GM21515 (cell line): ENCODE results near the gene TBC1D32.
"Not testable (repeated sequence)": the region's sequence is repeated elsewhere in the genome, so short reads cannot be mapped to it uniquely, and the experiment has no call there.

Source experiments
- ATAC-seq: cut with Tn5 transposase; IDR thresholded peaks from one replicate; pipeline ENCODE4 v1.9.1; 2021; ENCODE audit not compliant: unreplicated experiment

Gene TBC1D32

DNA sequence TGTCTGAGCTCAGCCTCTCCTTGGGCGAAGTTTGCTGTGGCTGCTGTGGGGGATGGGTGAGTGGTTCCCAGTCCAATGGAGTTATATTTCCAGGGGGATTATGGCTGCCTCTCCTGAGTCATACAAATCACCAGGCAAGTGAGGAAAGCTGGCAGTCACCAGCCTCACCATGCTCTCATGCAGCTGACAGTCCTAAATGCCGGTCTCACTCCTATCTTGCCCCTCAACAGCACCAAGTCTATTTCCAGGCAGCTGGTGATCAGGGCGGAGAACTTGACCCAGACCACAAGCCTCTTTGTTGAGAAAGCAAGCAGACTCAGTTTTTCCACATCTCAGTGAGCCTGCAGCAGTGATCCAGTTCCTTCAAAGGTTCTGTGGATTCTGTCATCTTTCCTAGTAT, 98.9 kb downstream of the TBC1D32 start:
- ATAC-seq, result no peak

DNA sequence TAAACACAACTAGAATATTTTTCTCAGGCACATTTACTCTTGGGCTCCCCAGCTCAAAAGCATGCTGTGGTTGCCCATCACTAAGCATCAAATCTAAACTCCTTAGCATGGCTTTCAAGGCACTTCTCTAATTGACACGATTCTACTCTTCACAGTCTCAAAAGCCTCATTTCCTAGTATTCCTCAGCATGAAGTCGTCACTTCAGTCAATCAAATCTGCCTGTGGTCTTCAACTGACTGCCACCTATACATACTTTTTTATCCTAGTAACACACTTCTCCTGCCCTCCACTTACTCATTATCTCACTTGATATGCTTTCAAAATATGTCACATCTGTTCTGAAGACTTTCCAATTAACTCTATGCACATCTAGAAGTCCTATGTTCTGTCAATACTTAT, 110.3 kb downstream of the TBC1D32 start:
- ATAC-seq, result no peak

DNA sequence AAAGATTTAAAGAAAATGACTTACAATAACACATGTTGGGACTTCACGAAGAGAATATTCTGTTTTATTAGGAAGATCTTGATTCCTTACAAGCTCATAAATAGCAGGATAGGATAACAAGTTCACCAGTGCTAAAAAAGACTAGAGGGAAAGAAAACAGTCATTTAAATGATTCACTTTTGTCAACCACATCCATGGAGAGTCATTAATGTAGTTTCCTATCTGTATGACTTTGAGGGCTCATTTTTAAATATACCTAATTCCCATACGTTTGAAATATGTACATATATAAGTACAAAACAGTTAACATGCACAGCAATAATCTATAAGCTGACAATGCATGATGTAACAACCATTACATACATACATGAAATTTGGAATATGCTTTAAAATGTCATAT, 111.1 kb downstream of the TBC1D32 start:
- no peak for ATAC-seq

DNA sequence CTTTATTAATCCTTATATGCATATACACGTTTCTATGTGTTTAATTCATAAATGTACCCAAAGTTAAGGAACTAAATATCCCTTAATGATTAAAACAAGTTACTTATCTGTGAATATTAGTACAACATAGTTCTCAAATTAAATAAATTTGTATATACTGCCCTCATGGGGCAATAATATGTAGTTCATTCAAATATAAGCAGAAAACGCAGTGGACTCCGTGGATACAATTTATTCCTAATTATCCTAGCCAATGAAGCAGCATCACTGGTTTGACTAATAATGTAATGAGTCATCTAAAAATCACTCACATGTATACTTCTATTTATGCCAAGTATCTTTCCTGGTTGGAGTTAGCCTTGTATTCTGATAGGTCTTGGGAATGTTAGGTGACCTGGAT, 111.6 kb downstream of the TBC1D32 start:
- no peak for ATAC-seq

DNA sequence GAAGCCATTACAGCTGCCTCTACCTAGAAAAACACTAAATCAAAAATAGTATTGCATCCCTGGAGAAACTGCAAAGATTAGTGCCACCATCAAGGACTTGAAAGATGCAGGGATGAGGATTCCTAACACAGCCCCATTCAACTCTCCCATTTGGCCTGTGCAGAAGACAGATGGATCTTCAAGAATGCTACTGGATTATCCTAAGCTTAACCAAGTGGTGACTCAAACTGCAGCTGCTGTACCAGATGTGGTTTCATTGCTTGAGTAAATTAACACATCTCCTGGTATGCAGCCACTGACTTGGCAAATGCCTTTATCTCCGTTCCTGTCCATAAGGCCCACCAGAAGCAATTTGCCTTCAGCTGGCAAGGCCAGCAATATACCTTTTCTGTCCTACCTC, 117.4 kb downstream of the TBC1D32 start:
- ATAC-seq, result no peak

DNA sequence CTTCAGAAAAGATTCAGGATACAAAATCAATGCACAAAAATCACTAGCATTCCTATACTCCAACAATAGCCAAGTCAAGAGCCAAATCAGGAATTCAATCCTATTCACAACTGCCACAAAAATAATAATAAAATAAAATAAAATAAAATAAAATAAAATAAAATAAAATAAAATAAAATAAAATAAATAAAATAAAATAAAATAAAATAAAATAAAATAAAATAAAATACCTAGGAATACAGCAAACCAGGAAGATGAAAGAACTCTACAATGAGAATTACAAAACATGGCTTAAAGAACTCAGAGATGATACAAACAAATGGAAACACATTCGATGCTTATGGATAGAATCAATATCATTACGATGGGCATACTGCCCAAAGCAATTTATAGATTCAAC, 120.9 kb downstream of the TBC1D32 start:
- not testable (repeated sequence) for ATAC-seq

DNA sequence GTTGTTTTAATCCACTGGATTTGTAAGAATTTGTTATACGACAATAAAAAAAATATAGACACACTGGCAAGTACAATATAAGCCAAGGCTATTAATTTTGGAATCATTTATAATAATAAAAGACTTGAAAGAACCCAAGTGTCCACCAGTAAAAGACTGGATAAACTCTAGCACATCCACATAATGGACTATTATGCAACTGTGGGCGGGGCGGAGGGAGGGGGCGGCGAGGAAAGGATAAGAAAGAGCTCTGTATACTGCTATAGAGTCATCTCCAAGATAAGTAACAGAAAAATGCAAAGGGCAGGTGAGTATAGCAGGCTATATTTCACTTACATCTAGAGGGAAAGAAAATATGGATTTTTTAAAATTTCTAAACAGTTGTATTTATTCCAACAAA, 123.3 kb downstream of the TBC1D32 start:
- no peak for ATAC-seq

DNA sequence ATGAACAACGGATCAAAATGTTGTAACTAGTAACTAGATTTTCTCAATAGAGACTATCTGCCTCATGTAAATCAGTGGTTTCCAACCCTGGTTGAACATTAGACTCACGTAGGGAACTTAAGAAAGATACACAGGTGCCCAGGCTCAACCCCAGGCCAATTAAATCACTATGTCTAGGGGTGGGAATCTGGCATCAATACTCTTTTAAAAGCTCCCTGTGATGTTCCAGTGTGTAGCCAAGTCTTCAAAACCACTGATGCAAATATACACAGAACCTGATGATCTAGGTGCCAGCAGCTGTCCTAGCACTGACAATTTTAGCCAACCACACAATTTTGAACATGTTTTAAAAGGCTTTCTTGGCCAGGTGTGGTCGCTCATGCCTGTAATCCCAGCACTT, 128.7 kb downstream of the TBC1D32 start:
- no peak for ATAC-seq

DNA sequence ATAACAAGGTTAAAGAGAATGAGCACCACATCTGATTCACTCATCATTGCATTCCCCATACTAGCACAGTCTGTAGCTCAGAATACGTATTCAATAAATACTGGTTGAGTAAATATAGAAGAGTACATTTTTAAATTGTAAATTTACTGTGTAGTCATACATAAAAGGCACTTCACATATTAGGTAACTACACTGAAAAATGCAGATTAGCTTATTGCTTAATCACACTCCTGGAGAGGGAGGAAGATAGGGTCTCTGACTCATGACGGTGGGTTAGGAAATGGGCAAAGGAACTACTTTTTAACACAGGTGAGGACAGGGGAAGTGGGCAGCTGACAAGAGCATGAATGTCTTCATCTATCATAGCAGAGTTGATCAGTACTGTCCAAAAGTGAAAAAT, 133.2 kb downstream of the TBC1D32 start:
- no peak for ATAC-seq

DNA sequence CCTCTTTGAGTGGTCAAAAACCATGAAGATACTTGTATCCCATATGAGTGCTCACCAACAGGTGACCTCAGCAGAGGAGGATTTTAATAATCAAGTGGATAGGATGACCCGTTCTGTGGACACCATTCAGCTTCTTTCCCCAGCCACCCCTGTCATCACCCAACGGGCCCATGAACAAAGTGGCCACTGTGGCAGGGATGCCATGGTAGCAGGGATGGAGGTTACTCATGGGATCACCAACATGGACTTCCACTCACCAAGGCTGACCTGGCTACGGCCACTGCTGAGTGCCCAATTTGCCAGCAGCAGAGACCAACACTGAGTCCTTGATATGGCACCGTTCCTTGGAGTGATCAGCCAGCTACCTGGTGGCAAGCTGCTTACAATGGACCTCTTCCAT, 138.2 kb downstream of the TBC1D32 start:
- ATAC-seq, result not testable (repeated sequence)

DNA sequence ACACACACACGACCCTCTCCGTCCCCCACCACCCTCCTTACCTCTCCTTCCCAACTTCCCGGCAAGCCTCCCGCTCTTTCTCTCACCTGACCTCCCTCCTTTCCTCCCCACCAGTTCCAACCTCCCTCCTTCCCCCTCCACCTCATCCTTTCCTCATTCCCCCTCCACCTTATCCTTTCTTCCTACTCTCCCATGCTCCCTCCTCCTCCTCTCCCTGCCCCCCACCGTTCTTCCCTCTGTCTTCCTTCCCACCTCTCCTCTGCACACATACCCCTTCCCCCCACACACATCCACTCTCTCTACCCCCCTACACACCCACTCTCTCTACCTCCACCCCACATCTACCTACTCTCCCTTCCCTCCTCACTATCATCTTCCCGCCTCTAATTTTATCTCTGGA, 144.2 kb downstream of the TBC1D32 start:
- ATAC-seq, result no peak

DNA sequence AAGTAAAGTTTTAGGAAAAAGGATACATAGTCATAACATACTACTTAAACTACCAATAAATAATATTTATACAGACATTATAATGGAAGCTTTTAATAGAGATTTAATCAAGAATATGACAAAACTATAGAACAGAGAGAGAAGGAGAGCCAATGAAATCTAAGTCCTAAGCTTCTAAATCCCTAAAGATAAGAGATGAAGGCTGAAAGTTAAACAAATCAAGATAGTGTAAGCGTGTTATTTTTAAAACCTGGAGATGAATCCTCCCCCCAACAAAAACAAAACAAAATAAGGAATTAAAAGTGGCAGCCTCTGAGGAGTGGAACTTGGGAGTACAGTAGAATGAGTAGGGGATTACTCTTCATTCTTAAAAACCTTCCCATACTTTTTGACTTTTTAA, 145.9 kb downstream of the TBC1D32 start:
- ATAC-seq, result no peak

DNA sequence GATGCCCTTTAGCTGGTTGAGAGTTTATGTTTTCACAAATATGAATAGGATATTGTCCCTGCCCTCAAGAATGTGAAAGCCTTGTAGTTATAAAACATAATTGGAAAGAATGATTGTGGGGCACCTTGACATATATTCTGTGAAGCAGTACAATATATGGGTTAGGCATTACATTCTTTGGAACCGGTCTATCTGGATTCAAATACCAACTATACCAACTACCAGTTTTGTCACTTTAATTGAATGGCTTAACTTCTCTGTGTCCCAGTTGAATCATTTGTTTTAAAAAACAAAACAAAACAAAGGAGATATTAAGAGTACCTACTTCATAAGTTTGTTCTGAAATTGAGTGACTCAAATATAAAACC, 146.5 kb downstream of the TBC1D32 start:
- no peak for ATAC-seq

DNA sequence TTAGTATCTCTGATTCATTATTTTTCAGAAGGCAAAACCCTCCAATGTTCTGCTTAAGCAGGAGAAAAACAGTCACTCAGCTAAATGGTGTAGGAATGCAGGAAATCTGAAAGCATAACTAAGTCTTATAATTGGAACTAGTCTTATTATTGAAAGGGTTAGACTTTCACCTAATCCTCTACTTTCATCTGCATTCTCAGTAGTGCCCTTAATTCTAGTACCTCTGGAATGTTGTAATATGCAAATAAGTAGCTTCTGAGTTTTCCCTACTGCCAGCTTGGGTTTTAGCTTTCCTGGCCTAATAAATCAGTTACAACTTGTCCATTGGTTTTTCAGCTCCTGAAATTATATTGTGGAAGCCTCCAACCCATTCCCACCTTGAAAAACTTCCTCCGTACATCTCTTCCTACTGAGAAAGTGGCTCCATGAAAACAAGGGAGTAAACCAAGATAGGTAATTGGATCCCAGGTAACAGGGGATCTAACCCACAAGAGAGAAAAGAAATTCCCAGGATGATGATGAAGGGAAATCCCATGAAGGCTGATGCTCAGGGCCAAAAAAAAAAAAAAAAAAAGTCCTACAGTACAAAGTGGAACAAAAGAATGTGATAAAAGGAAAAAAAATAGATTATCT, 147.0 kb downstream of the TBC1D32 start:
- no peak for ATAC-seq

DNA sequence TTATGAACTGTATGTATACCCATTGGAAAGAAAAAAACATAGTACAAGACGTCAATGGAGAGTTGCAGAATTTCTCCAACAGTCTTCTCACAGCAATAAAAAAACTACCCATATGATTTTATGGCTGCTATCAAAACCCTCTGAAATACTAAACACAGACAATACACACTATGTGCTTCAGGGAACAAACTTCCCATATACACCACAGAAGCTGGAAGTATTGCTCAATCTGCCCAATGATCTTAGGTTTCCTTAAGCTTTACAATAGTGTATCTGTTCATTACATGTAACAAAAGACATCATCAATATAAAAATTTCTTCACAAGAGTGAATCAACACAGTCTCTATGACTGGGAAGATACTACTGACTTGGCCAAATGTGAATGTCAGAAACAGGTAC, 150.5 kb downstream of the TBC1D32 start:
- ATAC-seq, result no peak

DNA sequence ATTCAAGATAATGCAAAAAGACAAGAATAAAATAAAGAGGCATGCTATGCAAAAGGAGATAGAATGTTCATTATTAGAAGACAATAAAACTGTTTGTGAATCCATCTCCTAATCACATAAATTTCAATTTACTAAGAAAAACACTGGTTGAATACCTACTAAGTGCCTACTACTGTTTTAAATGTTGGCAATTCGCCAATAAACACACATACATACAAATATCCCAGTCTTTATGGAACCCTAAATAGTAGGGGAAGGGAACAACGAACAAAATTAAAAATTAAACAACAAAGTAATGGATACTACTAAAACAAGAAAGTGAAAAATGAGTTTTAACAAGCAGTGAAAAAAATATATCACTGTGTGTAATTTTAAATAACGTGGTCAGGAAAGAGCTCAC, 158.5 kb downstream of the TBC1D32 start:
- ATAC-seq, result no peak

DNA sequence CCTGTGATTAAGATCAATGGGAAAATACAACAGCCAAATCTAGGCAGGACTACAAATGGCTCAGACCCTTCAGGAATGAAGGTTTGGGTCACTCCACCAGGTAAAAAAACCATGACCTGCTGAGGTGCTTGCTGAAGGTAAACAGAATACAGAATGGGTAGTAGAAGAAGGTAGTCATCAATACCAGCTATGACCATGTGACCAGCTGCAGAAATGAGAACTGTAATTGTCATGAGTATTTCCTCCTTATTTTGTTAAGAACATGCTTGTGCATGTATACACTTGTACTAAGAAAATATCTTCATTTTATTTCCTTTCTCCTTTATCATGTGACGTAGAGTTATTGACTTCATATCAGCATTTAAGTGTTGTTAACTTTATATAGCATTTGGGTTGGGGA, 161.8 kb downstream of the TBC1D32 start:
- ATAC-seq, result not testable (repeated sequence)

DNA sequence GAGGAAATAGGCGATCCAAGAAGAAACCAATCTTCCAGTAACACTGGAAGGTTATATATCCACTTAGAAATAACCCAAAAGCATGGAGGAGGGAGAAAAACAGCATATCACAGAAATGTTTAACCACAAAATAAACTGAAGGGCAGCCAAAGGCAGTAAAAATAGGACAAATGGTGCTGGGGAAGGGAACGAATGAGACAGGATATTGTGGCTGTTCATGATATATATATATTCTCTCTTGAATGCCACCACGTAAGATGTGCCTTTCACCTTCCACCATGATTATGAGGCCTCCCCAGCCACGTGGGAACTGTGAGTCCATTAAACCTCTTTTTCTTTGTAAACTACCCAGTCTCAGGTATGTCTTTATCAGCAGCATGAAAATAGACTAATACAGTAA, 162.4 kb downstream of the TBC1D32 start:
- ATAC-seq, result no peak

DNA sequence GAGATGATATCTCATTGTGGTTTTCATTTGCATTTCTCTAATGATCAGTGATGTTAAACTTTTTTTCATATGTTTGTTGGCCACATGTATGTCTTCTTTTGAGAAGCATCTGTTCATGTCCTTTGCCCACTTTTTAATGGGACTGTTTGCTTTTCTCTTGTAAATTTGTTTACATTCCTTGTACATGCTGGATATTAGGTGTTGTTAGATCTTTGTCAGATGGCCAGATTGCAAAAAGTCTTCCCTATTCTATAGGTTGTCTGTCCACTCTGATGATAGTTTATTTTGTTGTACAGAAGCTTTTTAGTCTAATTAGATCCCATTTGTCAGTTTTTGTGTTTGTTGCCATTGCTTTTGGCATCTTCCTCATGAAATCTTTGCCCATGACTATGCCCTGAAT, 172.4 kb downstream of the TBC1D32 start:
- ATAC-seq, result no peak

DNA sequence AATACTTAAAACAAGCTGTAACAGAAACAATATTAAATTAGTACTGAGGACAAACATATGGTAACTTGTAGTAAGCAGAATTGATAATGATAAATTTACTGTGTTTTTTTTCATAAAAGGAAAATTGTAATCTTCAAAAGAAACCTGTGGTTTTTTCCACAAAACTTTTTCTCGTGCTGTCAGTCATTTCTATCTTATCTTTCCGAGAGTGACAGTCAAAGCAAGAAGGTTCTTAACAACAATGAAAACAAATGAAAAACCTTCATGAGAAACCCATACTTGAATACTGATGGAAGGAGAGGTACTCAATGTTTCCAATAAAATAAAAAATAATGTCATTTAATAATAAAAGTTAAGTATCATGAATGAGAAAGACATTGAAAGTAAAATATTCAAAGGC, 174.0 kb downstream of the TBC1D32 start:
- no peak for ATAC-seq

DNA sequence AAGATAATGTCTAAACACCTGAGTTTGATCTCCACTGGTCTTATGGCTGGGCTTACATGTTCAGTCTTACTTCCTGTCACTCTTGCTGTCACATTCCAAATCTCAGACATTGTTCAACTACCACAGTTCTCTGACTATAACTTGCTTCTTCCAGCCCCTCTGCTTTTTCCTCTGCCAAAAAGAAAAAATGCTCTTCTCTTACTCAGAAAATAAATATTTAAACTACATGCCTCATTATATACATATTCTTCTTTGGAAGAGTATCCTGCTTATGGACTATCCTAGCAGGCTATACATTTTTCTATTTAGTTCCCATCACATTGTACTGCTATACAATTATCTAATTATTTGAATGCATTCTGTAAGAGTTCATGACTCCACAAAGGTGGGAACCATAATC, 175.4 kb downstream of the TBC1D32 start:
- ATAC-seq, result no peak

DNA sequence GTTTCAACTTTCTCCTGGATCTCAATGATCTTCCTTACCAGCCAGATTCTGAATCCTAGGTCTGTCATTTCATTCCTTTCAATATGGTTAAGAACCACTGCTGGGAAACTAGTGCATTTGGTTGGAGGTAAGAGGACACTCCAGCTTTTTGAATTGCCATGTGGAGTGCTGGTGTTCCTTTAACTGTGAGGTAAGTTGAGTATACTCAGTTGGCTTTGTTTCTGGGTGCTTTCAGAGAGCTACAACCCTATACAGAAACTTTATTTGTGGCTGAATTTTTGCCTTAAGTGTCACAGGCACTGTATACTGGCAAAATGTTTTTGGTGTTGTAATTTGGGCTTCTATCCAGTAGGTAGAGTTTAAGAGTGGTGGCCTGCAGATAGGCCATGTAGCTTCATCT, 175.8 kb downstream of the TBC1D32 start:
- ATAC-seq, result no peak

DNA sequence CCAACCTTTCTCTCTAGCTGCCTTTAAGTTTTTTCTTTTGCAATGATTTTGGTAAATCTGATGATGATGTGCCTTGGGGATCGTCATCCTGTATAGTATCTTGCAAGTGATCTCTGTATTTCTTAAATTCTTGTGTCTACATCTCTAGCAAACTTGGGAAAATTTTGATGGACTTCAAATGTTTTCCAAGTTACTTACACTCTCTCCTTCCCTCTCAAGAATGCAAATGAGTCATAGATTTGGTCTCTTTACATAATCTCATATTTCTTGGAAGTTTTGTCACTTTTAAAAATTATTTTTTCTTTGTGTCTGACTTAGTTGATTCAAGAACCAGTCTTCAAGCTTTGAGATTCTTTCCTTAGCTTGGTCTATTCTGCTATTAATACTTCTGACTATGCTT, 176.4 kb downstream of the TBC1D32 start:
- ATAC-seq, result no peak

DNA sequence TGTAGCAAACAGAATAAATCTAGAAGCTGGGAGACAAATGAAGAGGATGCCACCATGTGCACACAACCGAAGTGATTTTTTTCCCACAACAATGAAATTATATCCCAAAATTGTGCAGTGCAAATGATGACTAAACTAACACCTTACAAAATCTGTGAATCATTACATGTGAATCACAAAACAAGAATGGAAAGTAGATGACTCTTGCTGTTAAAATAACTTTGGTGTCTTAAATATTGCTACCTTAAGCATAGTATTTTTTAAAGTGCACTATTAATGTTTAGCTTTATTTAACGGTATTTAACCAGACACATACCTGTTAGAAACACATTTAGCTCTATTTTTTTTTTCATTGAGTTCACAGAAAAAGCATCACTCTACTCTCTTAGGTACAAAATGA, 190.8 kb downstream of the TBC1D32 start:
- ATAC-seq, result no peak
